WTC11 (cell line): ENCODE results near the gene PTPRT. TPM values are rescaled to one million over a fixed set of nuclear protein-coding genes. Genes with fewer than 3 reads are reported as not detected.

Experiments used
- ATAC-seq: fragments of 200-7000 bp; cut with Tn5 transposase; 2 replicates; pipeline ENCODE4 v1.10.0; 2021; ENCODE audit warnings: mild to moderate bottlenecking, moderate library complexity
- CTCF ChIA-PET: fragments of 300-600 bp; sonication (Branson Sonifier 250); formaldehyde crosslinking; loops from one replicate; lab custom pipeline; 2021; ENCODE audit warnings: antibody characterized with exemption; lab: Charles Lee
- POLR2A ChIA-PET: fragments of 350-600 bp; sonication (Branson Sonifier 250); formaldehyde crosslinking; loops from one replicate; lab custom pipeline; 2021; ENCODE audit warnings: antibody characterized with exemption; lab: Charles Lee
- DNase-seq: peaks from one replicate; pipeline ENCODE4 v3.0.0; 2021; ENCODE audit warnings: low spot score
- H3K27ac Mint-ChIP-seq: 2 replicates; pipeline ENCODE4 v1.8.0; 2021; ENCODE audit warnings: mixed read lengths
- H3K27me3 Mint-ChIP-seq: 2 replicates; pipeline ENCODE4 v1.8.0; 2021; ENCODE audit warnings: low read depth, mild to moderate bottlenecking, moderate library complexity, mixed read lengths
- H3K36me3 Mint-ChIP-seq: 2 replicates; pipeline ENCODE4 v1.8.0; 2021; ENCODE audit warnings: mixed read lengths
- H3K4me1 Mint-ChIP-seq: 2 replicates; pipeline ENCODE4 v1.8.0; 2022; ENCODE audit warnings: mixed read lengths
- H3K4me3 Mint-ChIP-seq: 2 replicates; pipeline ENCODE4 v1.8.0; 2021; ENCODE audit warnings: mild to moderate bottlenecking, moderate library complexity, mixed read lengths
- H3K9me3 Mint-ChIP-seq: 2 replicates; pipeline ENCODE4 v1.8.0; 2021; ENCODE audit warnings: mixed read lengths
- ARID4B ChIP-seq: sonication (generic); formaldehyde crosslinking; IDR thresholded peaks from 2 replicates; pipeline ENCODE4 v1.8.0; 2023; ENCODE audit warnings: missing genetic modification reagents, mild to moderate bottlenecking, borderline replicate concordance
- ATF2 ChIP-seq: sonication (generic); formaldehyde crosslinking; IDR thresholded peaks from 2 replicates; pipeline ENCODE4 v1.8.1; 2022; ENCODE audit warnings: low read depth, missing genetic modification reagents, borderline replicate concordance
- ATF3 ChIP-seq: sonication (generic); formaldehyde crosslinking; conservative IDR thresholded peaks from 2 replicates; pipeline ENCODE4 v1.8.1; 2022; ENCODE audit warnings: mild to moderate bottlenecking, missing genetic modification reagents
- CTCF ChIP-seq: fragments of 200-600 bp; IDR thresholded peaks from 2 replicates; pipeline ENCODE4 v1.8.0; 2022; ENCODE audit warnings: antibody characterized with exemption
- ESRRA ChIP-seq: sonication (generic); formaldehyde crosslinking; IDR thresholded peaks from 2 replicates; pipeline ENCODE4 v1.8.1; 2022; ENCODE audit warnings: mild to moderate bottlenecking, missing genetic modification reagents, borderline replicate concordance
- GABPB1 ChIP-seq: sonication (generic); formaldehyde crosslinking; IDR thresholded peaks from 2 replicates; pipeline ENCODE4 v1.8.1; 2023; ENCODE audit warnings: mild to moderate bottlenecking, missing genetic modification reagents
- IRF2 ChIP-seq: sonication (generic); formaldehyde crosslinking; IDR thresholded peaks from 2 replicates; pipeline ENCODE4 v1.8.0; 2022; ENCODE audit warnings: low read depth, missing genetic modification reagents, borderline replicate concordance
- JAZF1 ChIP-seq: fragments of 250-450 bp; sonication (Bioruptor Pico); IDR thresholded peaks from 2 replicates; pipeline ENCODE4 v1.9.0; 2021; ENCODE audit warnings: moderate library complexity, mild to moderate bottlenecking, inconsistent platforms
- MAX ChIP-seq: sonication (generic); formaldehyde crosslinking; IDR thresholded peaks from 2 replicates; pipeline ENCODE4 v1.8.0; 2022; ENCODE audit warnings: mild to moderate bottlenecking, missing genetic modification reagents
- PRDM15 ChIP-seq: sonication (generic); formaldehyde crosslinking; IDR thresholded peaks from 2 replicates; pipeline ENCODE4 v1.8.0; 2022; ENCODE audit warnings: missing genetic modification reagents
- PRRX2 ChIP-seq: fragments of 250-450 bp; sonication (Bioruptor Pico); IDR thresholded peaks from 2 replicates; pipeline ENCODE4 v1.8.0; 2021; ENCODE audit warnings: mild to moderate bottlenecking
- TCF7 ChIP-seq: sonication (generic); formaldehyde crosslinking; IDR thresholded peaks from 2 replicates; pipeline ENCODE4 v1.8.0; 2022; ENCODE audit warnings: mild to moderate bottlenecking, low read depth, missing genetic modification reagents, moderate library complexity
- ZBTB43 ChIP-seq: sonication (generic); formaldehyde crosslinking; IDR thresholded peaks from 2 replicates; pipeline ENCODE4 v1.8.1; 2023; ENCODE audit warnings: mild to moderate bottlenecking, missing genetic modification reagents
- ZNF121 ChIP-seq: sonication (generic); formaldehyde crosslinking; IDR thresholded peaks from 2 replicates; pipeline ENCODE4 v1.8.0; 2023; ENCODE audit warnings: missing genetic modification reagents
- ZNF263 ChIP-seq: sonication (generic); formaldehyde crosslinking; IDR thresholded peaks from 2 replicates; pipeline ENCODE4 v1.8.1; 2022; ENCODE audit warnings: low read depth, mild to moderate bottlenecking, moderate library complexity, missing genetic modification reagents
- ZNF425 ChIP-seq: fragments of 250-450 bp; sonication (Bioruptor Pico); conservative IDR thresholded peaks from 2 replicates; pipeline ENCODE4 v1.9.0; 2021; ENCODE audit warnings: mild to moderate bottlenecking
- ZNF671 ChIP-seq: fragments of 250-450 bp; sonication (Bioruptor Pico); IDR thresholded peaks from 2 replicates; pipeline ENCODE4 v1.8.0; 2021; ENCODE audit warnings: mild to moderate bottlenecking
- ZSCAN18 ChIP-seq: fragments of 250-450 bp; sonication (Bioruptor Pico); IDR thresholded peaks from 2 replicates; pipeline ENCODE4 v2.1.2; 2022; ENCODE audit warnings: mild to moderate bottlenecking, moderate library complexity
- total RNA-seq: library from RNA; stranded (reverse); gene quantifications from 3 replicates; pipeline ENCODE4 v1.2.3, GENCODE V29; 2021

The PTPRT gene
- total RNA-seq, 1 experiment from 2014 or later: 1.1 TPM

GRCh38 chr20:42595625-42596024 lies 594.1 kb downstream of the PTPRT start:
- TF ChIP-seq IRF2 (CRISPR knock-in tag): no peak
- no peak for TF ChIP-seq ATF2
- TF ChIP-seq CTCF: no peak
- TF ChIP-seq ZSCAN18: no peak
- TF ChIP-seq ATF3: no peak
- TF ChIP-seq PRRX2 (CRISPR knock-in tag): no peak
- TF ChIP-seq MAX (CRISPR knock-in tag): no peak
- no peak for TF ChIP-seq ESRRA (CRISPR knock-in tag)
- ATAC-seq (no peak), DNase-seq (no peak)
- H3K4me1 Mint-ChIP-seq: no peaks in the 10 kb centered on the region
- no peak overlapping the region for H3K27ac Mint-ChIP-seq
- H3K9me3 Mint-ChIP-seq: no peaks in the 10 kb centered on the region
- ChIA-PET CTCF (no interaction called here), POLR2A (no interaction called here)
- H3K27me3 Mint-ChIP-seq: no peaks in the 10 kb centered on the region; the same call in 1 of the 2 replicates
- H3K36me3 Mint-ChIP-seq: no peaks in the 10 kb centered on the region
- H3K4me3 Mint-ChIP-seq: no peak overlapping the region

GRCh38 chr20:42594659-42595058 lies 595.0 kb downstream of the PTPRT start:
- DNase-seq: no peak
- Mint-ChIP-seq H3K36me3 (no peaks in the 10 kb centered on the region), H3K9me3 (no peaks in the 10 kb centered on the region), H3K4me3 (no peak overlapping the region), H3K4me1 (no peaks in the 10 kb centered on the region), H3K27ac (no peak overlapping the region), H3K27me3 (no peaks in the 10 kb centered on the region; the same call in 1 of the 2 replicates)
- ChIA-PET CTCF (no interaction called here), POLR2A (no interaction called here)
- no peak for ATAC-seq
- no peak for TF ChIP-seq ZNF671 (CRISPR knock-in tag)
- no peak for TF ChIP-seq ZNF121
- TF ChIP-seq ZBTB43 (CRISPR knock-in tag): no peak
- TF ChIP-seq JAZF1 (CRISPR knock-in tag): no peak
- TF ChIP-seq ZNF263: no peak
- TF ChIP-seq PRDM15 (CRISPR knock-in tag): no peak
- TF ChIP-seq ZNF425: no peak
- TF ChIP-seq ARID4B (CRISPR knock-in tag): no peak
- TF ChIP-seq ATF3: no peak
- TF ChIP-seq GABPB1 (CRISPR knock-in tag): no peak
- no peak for TF ChIP-seq TCF7 (CRISPR knock-in tag)
